ENCODE measurements around the gene NTRK3. TPM values are rescaled to one million over a fixed set of nuclear protein-coding genes. Genes with fewer than 3 reads are reported as not detected.
A peak's percentile ranks its signal among the peaks of the same experiment; 100 is the strongest.

Gene NTRK3
- total and polyA plus RNA-seq, 2 of the 8 experiments (the other 6 are each of a cell fraction or from before 2014, with no cell fraction given), result 4.5 to 6.8 TPM

GRCh38 chr15:87826119-87826747 lies 430.3 kb downstream of the NTRK3 start:
- no peak overlapping the region for H2BK12ac ChIP-seq (ENCODE audit: low read depth, low read length)
- no peaks in the 10 kb centered on the region for H4K20me1 ChIP-seq (replicated peaks in 1 of 2; ENCODE audit: control insufficient read depth in 1 of 2, insufficient read depth in 2 of 2, low read length in 2 of 2)
- no peak overlapping the region for H2BK20ac ChIP-seq (ENCODE audit: low read length)
- no peak overlapping the region for H3K4ac ChIP-seq (replicated peaks; ENCODE audit: insufficient read length, low read depth, low read length)
- H2BK15ac ChIP-seq (ENCODE audit: low read length), result no peak overlapping the region
- H4K5ac ChIP-seq (ENCODE audit: insufficient read length, low read depth, low read length), result no peak overlapping the region
- DNase-seq (ENCODE audit: low read depth in 1 of 2, low spot score in 2 of 2) (peak in 1 of 2 experiments; percentile 46), FAIRE-seq (no peak)
- no peak overlapping the region for H3K23ac ChIP-seq (ENCODE audit: insufficient read length)
- no peak overlapping the region for H3K56ac ChIP-seq (replicated peaks; ENCODE audit: insufficient read length, low read depth, low read length)
- H3K79me1 ChIP-seq (ENCODE audit: low read depth, low read length), result no peaks in the 10 kb centered on the region
- no peak overlapping the region for H3K27ac ChIP-seq (ENCODE audit: low read depth, low read length)
- no peak overlapping the region for H2AFZ ChIP-seq (ENCODE audit: low read length)
- H3K18ac ChIP-seq (ENCODE audit: extremely low read depth, low read length), result no peak overlapping the region
- no peak overlapping the region for H4K91ac ChIP-seq (replicated peaks; ENCODE audit: insufficient read length, low read length)
- CTCF ChIA-PET (ENCODE audit: partially characterized antibody), result interaction anchor here (1.7 kb wide), 1 partner anchor 418 kb away, joined by 5 read pairs; no protein-coding TSS in a partner anchor
- no peak overlapping the region for H2BK5ac ChIP-seq (ENCODE audit: low read depth, low read length)
- POLR2A ChIA-PET (ENCODE audit: partially characterized antibody), result no interaction called here
- 71% methylated on average over 8 of the region's 8 CpGs; no CpG with 5 or more reads in 1 of the 2 experiments for WGBS, 2 experiments (ENCODE audit: extremely low coverage in 1 of 2, insufficient coverage in 1 of 2, insufficient read length in 1 of 2, insufficient replicate concordance in 2 of 2, low coverage in 1 of 2, low lambda C conversion rate in 2 of 2, missing lambda C conversion rate in 1 of 2)
- H3K4me1 ChIP-seq (replicated peaks in 1 of 4; ENCODE audit: control insufficient read depth in 3 of 4, insufficient read depth in 4 of 4, low read length in 3 of 4), result peaks cover 0 to 3% (median under 1%) of the 10 kb centered on the region in 4 experiments; a peak in 3 of 7 replicates
- no peak overlapping the region; a peak in 1 of 4 replicates for H3K4me2 ChIP-seq (ENCODE audit: insufficient read depth in 1 of 2, low read depth in 2 of 2, low read length in 2 of 2)
- H2BK120ac ChIP-seq (replicated peaks; ENCODE audit: low read depth, low read length), result no peak overlapping the region
- no peak overlapping the region for H2AK5ac ChIP-seq (ENCODE audit: low read depth, low read length)
- H3K9ac ChIP-seq (replicated peaks in 1 of 4; ENCODE audit: extremely low read depth in 1 of 4, low read depth in 3 of 4, low read length in 3 of 4), result no peak overlapping the region
- no peaks in the 10 kb centered on the region; a peak in 1 of 7 replicates for H3K27me3 ChIP-seq (replicated peaks in 1 of 4; ENCODE audit: control insufficient read depth in 3 of 4, extremely low read depth in 1 of 4, insufficient read depth in 3 of 4, low read length in 3 of 4)
- H4K8ac ChIP-seq (ENCODE audit: extremely low read depth, insufficient read depth, low read length), result no peak overlapping the region
- H3K4me3 ChIP-seq (ENCODE audit: extremely low read depth in 1 of 4, insufficient read depth in 2 of 4, low read depth in 3 of 4, low read length in 4 of 4), result no peak overlapping the region
- H3K79me2 ChIP-seq (ENCODE audit: control insufficient read depth in 1 of 2, insufficient read depth in 2 of 2, low read length in 2 of 2), result no peaks in the 10 kb centered on the region
- H3K36me3 ChIP-seq (ENCODE audit: control insufficient read depth in 2 of 4, insufficient read depth in 4 of 4, low read length in 3 of 4), result no peaks in the 10 kb centered on the region
- H3K14ac ChIP-seq (ENCODE audit: insufficient read length), result no peak overlapping the region
- H3K9me3 ChIP-seq (ENCODE audit: insufficient read depth in 2 of 2, low read depth in 1 of 2, low read length in 1 of 2), result no peaks in the 10 kb centered on the region
- H3K23me2 ChIP-seq (ENCODE audit: low read depth, low read length), result no peaks in the 10 kb centered on the region
- no peak for TF ChIP-seq NANOG (IDR thresholded peaks at IDR 0.05; ENCODE audit: insufficient read depth, low read depth, low read length, poor library complexity, severe bottlenecking)
- no peak for TF ChIP-seq SIRT6 (IDR thresholded peaks at IDR 0.05; ENCODE audit: low read length)
- TF ChIP-seq TCF12 (IDR thresholded peaks at IDR 0.05; ENCODE audit: low read depth, low read length), result no peak
- TF ChIP-seq RFX5 (IDR thresholded peaks at IDR 0.05; ENCODE audit: borderline replicate concordance, low read depth, low read length), result no peak
- TF ChIP-seq RAD21 (IDR thresholded peaks at IDR 0.05 in 1 of 2, conservative IDR thresholded peaks at IDR 0.05 in 1 of 2; ENCODE audit: low read depth in 2 of 2, low read length in 2 of 2), result no peak
- TF ChIP-seq E2F6 (IDR thresholded peaks at IDR 0.05), result no peak
- no peak for TF ChIP-seq BRCA1 (IDR thresholded peaks at IDR 0.05; ENCODE audit: low read depth, low read length)
